Endodermal cell (in vitro differentiated cells): ENCODE measurements around the gene GYPC. TPM values are rescaled to one million over a fixed set of nuclear protein-coding genes. Genes with fewer than 3 reads are reported as not detected.
A peak's percentile ranks its signal among the peaks of the same experiment; 100 is the strongest.

ENCODE experiments used
- DNase-seq: peaks from one replicate; pipeline ENCODE4 v3.0.0-alpha.2; 2017
- H3K27ac ChIP-seq: 2 replicates; pipeline ENCODE4 v1.5.1; 2013; ENCODE audit warnings: mild to moderate bottlenecking, low read depth, low read length, moderate library complexity
- H3K27me3 ChIP-seq: 2 replicates; pipeline ENCODE4 v1.6.1; 2013; ENCODE audit warnings: mild to moderate bottlenecking, low read length, moderate library complexity; ENCODE audit not compliant: insufficient read depth, control insufficient read depth, poor library complexity, severe bottlenecking
- H3K36me3 ChIP-seq: 2 replicates; pipeline ENCODE4 v1.7.0; 2013; ENCODE audit warnings: mild to moderate bottlenecking, low read length, moderate library complexity; ENCODE audit not compliant: control insufficient read depth, insufficient read depth
- H3K4me1 ChIP-seq: one replicate; pipeline ENCODE4 v1.7.0; 2013; ENCODE audit warnings: low read length; ENCODE audit not compliant: control insufficient read depth, insufficient read depth
- H3K4me3 ChIP-seq: 2 replicates; pipeline ENCODE4 v1.5.1; 2013; ENCODE audit warnings: mild to moderate bottlenecking, low read length, moderate library complexity
- H3K9ac ChIP-seq: 2 replicates; pipeline ENCODE4 v1.6.1; 2013; ENCODE audit warnings: mild to moderate bottlenecking, low read length, moderate library complexity; ENCODE audit not compliant: poor library complexity, severe bottlenecking; ENCODE audit errors: extremely low read depth
- H3K9me3 ChIP-seq: 2 replicates; pipeline ENCODE4 v1.6.1; 2013; ENCODE audit warnings: mild to moderate bottlenecking, low read length, moderate library complexity; ENCODE audit not compliant: control insufficient read depth
- H3K27ac Mint-ChIP-seq: 2 replicates; pipeline ENCODE4 v1.8.0; 2020; ENCODE audit warnings: mixed read lengths
- H3K27me3 Mint-ChIP-seq: 2 replicates; pipeline ENCODE4 v1.8.0; 2021; ENCODE audit warnings: mild to moderate bottlenecking, mixed read lengths; ENCODE audit not compliant: insufficient read depth
- H3K36me3 Mint-ChIP-seq: 2 replicates; pipeline ENCODE4 v1.8.0; 2020; ENCODE audit warnings: low read depth, mixed read lengths
- H3K4me1 Mint-ChIP-seq: 2 replicates; pipeline ENCODE4 v1.8.0; 2020; ENCODE audit warnings: mixed read lengths
- H3K4me3 Mint-ChIP-seq: 2 replicates; pipeline ENCODE4 v1.8.0; 2020; ENCODE audit warnings: mild to moderate bottlenecking, moderate library complexity, mixed read lengths
- H3K9me3 Mint-ChIP-seq: 2 replicates; pipeline ENCODE4 v1.8.0; 2020; ENCODE audit warnings: mild to moderate bottlenecking, mixed read lengths
- WGBS, 2 experiments: methylation state at CpG; one replicate each; pipeline versions ENCODE4 v1.1.5 to v1.1.7; 2013; ENCODE audit warnings: missing lambda C conversion rate in 2 of 2, mixed read lengths in 1 of 2; ENCODE audit not compliant: insufficient coverage in 1 of 2, insufficient read length in 1 of 2; 5-methylcytosine and 5-hydroxymethylcytosine counted together
- total RNA-seq, 2 donors: library from RNA; stranded (reverse); fragmentation: NEBNext Ultra II Directional in 1 of 2; extraction: Animal tissue kit (Norgen Biotek cat#: 25700) in 1 of 2; gene quantifications; 2 replicates in 1 of 2; 3 replicates in 1 of 2; pipeline ENCODE4 v1.2.1, GENCODE V29; 2021
- TF ChIP-seq, protein P1 (sequence below): fragments of 200-600 bp; sonication (generic); conservative IDR thresholded peaks from 2 replicates; pipeline ENCODE4 v1.5.0; 2021; ENCODE audit warnings: antibody characterized with exemption, mild to moderate bottlenecking

The GYPC gene
- total RNA-seq, 2 donors from 2014 or later: 15.3 to 23.2 TPM

DNA sequence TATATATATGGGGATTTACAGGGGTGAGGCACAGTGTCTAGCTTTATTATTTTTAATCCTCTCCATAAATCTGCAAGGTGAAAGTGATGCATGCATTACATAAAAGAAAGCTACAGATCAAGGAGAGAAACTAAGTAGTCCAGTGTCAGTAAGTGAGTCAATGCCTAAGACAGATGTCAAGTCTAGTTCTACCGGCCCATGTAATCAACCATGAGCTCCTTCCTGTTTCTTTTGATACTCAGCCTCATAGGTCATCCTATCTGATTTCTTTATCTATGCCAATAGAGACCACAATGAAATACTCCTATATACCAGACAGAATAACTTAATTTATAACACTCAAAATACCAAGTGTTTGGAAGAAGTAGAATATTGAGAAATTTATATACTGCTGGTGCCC lies 20.2 kb upstream of the GYPC start:
- H3K36me3 ChIP-seq: no peaks in the 10 kb centered on the region
- no peak overlapping the region for H3K9ac ChIP-seq
- Mint-ChIP-seq H3K9me3 (no peaks in the 10 kb centered on the region), H3K27ac (no peak overlapping the region), H3K4me3 (no peak overlapping the region), H3K36me3 (no peaks in the 10 kb centered on the region), H3K4me1 (no peaks in the 10 kb centered on the region), H3K27me3 (peaks cover 6% of the 10 kb centered on the region)
- no peaks in the 10 kb centered on the region for H3K27me3 ChIP-seq
- H3K9me3 ChIP-seq: no peaks in the 10 kb centered on the region
- no peak overlapping the region for H3K27ac ChIP-seq
- H3K4me1 ChIP-seq: no peaks in the 10 kb centered on the region
- H3K4me3 ChIP-seq: no peak overlapping the region
- TF ChIP-seq, protein P1, sequence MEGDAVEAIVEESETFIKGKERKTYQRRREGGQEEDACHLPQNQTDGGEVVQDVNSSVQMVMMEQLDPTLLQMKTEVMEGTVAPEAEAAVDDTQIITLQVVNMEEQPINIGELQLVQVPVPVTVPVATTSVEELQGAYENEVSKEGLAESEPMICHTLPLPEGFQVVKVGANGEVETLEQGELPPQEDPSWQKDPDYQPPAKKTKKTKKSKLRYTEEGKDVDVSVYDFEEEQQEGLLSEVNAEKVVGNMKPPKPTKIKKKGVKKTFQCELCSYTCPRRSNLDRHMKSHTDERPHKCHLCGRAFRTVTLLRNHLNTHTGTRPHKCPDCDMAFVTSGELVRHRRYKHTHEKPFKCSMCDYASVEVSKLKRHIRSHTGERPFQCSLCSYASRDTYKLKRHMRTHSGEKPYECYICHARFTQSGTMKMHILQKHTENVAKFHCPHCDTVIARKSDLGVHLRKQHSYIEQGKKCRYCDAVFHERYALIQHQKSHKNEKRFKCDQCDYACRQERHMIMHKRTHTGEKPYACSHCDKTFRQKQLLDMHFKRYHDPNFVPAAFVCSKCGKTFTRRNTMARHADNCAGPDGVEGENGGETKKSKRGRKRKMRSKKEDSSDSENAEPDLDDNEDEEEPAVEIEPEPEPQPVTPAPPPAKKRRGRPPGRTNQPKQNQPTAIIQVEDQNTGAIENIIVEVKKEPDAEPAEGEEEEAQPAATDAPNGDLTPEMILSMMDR: no peak
- WGBS, 2 experiments: 89% methylated on average over 1 of the region's 1 CpG; no CpG with 5 or more reads in 1 of the 2 experiments
- DNase-seq: no peak

DNA sequence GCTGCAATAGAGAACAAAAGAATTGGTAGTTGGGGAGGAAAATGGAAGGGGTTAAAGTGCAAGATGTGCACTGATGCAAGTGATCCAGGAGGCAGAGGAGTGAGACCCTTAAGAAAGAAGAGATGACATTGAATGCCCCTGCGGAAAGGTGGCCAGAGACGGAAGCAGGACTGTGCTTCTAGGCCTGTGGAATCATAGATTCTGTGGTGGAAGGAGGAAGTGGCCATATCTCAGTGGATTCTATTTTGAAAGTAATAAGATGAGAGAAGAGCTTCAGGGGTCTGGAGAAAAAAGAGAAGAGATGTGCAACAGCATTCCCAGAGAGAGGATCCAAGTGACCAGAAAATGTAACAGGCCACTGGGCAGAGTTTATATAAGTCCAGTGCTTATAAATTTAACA lies 18.6 kb upstream of the GYPC start:
- H3K27me3 Mint-ChIP-seq: peaks cover 4% of the 10 kb centered on the region
- Histone ChIP-seq H3K4me1 (no peaks in the 10 kb centered on the region), H3K36me3 (no peaks in the 10 kb centered on the region), H3K9me3 (no peaks in the 10 kb centered on the region), H3K9ac (no peak overlapping the region), H3K27me3 (no peaks in the 10 kb centered on the region), H3K27ac (no peak overlapping the region), H3K4me3 (no peak overlapping the region)
- no peaks in the 10 kb centered on the region for H3K9me3 Mint-ChIP-seq
- TF ChIP-seq, protein P1: no peak
- no peaks in the 10 kb centered on the region for H3K36me3 Mint-ChIP-seq
- H3K27ac Mint-ChIP-seq: no peak overlapping the region
- H3K4me3 Mint-ChIP-seq: no peak overlapping the region
- WGBS, 2 experiments: 94 to 100% methylated on average over 2 of the region's 2 CpGs
- H3K4me1 Mint-ChIP-seq: no peaks in the 10 kb centered on the region
- DNase-seq: no peak

DNA sequence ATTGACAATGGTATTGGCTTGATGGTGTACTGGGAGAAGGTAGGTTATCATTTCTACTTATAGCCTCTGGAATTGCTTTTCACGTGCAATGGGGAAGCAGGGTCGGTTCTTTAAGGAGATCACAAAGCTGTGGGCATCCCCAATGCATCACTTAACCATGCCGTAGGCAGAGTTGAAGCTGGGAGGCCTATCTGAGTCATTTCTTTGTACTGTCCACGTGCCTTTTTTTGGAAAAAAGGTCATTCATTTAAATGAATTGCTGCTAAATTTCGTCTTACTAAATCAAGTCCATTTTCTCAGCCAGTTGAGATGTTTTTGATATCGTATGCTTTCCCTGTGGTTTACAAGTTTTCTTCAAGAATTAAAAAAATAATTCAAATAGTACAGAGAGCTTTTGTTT lies 17.2 kb upstream of the GYPC start:
- no peaks in the 10 kb centered on the region for H3K9me3 ChIP-seq
- peaks cover 6% of the 10 kb centered on the region for H3K4me1 Mint-ChIP-seq
- H3K27me3 ChIP-seq: no peaks in the 10 kb centered on the region
- no peaks in the 10 kb centered on the region for H3K36me3 ChIP-seq
- H3K27ac ChIP-seq: no peak overlapping the region
- TF ChIP-seq, protein P1: no peak
- no peaks in the 10 kb centered on the region for H3K4me1 ChIP-seq
- H3K9ac ChIP-seq: no peak overlapping the region
- no peak overlapping the region for H3K4me3 ChIP-seq
- peaks cover 4% of the 10 kb centered on the region for H3K27me3 Mint-ChIP-seq
- H3K9me3 Mint-ChIP-seq: no peaks in the 10 kb centered on the region
- H3K4me3 Mint-ChIP-seq: no peak overlapping the region
- WGBS, 2 experiments: 90 to 97% methylated on average over 5 to 6 of the region's 6 CpGs
- no peak overlapping the region for H3K27ac Mint-ChIP-seq
- peak; percentile 10 for DNase-seq
- no peaks in the 10 kb centered on the region for H3K36me3 Mint-ChIP-seq
